ENCODE measurements around the gene C11orf24.
"Not testable (repeated sequence)": the region's sequence is repeated elsewhere in the genome, so short reads cannot be mapped to it uniquely, and the experiment has no call there.

Gene C11orf24

GRCh38 chr11:68269414-68270081 is 2.2 kb downstream of the C11orf24 start:
- DNase-seq, result no peak

DNA sequence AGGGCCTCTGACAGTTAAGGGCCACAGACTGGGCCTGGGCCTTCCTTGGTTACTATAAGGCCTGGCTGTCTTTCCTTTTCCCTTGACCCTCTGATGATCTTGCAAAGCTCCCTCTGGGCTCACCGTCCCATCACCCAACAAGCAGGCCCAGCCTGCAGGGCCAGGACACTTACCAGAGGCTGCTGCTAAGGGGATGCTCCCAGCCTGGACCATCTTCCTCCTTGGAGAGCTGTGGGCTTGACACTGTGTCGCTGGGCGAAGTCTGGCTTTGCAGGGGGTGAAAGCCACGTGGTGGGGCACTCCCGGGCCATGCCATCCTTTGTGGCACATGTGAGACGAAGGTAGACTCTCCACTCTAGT is 3.9 kb downstream of the C11orf24 start:
- DNase-seq, result no peak

GRCh38 chr11:68266936-68267880 is 4.6 kb downstream of the C11orf24 start:
- DNase-seq, result no peak

DNA sequence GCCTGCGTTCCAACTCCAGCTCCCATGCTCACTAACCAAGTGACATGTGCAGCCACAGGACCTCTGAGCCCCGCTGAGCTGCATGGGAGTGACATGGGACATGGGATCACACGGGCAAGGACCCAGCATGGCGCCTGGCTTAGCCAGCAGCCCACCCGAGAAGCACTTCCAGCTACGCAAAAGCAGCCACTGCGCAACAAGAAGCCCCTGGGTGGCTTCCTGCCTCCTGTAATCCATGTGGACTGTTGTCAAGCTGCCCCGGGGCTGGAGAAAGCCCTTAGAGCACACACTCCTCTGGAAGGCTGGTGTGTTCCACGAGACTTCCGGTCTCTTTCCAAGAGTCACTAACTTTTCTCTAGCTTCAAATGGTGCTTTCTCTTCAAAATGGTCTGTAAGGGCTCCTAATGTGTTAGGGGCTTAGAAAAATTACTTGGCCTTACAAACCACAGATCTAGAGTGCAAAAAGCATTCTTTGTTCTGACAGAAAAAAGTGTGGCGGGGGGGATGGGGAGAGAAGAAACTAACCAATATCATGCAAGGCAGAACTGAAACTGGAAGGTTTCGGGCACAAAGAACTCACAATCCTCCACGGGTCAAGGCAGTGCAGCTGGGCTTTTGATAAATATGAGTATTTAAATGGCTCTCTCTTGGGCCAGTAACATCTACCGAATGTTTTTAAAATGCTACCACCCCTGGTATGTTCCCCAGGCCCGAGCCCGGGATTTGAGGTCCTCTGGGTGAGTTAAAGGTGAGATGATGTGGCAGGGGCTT is 5.5 kb downstream of the C11orf24 start:
- DNase-seq, result no peak

DNA sequence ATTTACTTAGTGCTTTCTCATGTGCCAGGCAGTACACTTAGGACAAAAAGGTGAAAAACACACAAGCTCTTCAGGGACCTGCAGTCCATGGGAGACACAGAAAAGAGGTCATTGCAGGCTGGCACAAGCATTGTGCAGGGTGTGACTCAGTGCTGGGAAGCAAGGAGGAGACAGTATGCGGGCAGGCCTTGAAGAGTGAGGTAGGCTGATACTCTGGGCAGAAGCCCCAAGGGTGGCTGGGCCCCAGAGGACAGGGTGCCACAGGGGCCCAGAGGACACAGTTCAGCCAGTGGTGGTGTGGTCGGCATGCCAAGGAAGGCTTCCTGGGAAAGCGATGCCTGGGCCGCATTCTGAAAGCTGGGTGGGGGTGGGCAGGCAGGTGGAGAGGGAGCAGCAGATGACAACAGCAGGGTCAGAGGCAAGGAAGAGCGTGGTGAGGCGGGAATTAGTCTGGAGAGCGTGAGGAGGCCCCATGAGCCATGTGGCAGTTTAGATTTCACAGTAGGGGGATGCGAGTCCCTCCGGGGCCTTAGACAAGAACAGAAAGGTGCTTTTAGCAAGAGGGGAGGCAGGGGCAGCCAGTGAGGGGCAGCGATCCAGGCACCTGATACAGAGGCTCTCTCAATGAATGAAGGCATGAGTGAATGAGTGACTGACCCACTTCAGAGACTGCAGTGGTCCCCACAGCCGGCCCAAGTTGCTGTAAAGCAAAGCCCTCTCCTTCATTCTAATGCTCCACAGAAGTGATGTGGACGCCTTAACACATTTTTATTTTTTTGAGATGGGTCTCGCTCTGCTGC is 6.8 kb downstream of the C11orf24 start:
- DNase-seq, result no peak

DNA sequence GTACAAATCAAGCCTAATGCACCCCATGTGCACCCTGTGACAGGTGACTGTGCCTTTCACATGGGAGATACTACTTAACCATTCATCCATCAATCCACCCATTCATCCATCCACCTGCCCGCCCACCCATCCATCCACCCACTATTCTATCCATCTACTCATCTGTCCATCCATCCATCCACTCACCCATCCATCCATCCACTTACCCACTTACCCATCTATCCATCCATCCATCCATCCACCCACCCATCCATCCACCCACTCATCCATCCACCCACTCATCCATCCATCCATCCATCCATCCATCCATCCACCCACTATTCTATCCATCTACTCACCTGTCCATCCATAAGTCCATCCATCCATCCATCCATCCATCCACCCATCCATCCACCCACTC is 7.5 kb downstream of the C11orf24 start:
- DNase-seq, result no peak

GRCh38 chr11:68263444-68264035 is 8.2 kb downstream of the C11orf24 start:
- DNase-seq, result no peak

GRCh38 chr11:68262544-68262827 is 9.3 kb downstream of the C11orf24 start:
- DNase-seq, result no peak

DNA sequence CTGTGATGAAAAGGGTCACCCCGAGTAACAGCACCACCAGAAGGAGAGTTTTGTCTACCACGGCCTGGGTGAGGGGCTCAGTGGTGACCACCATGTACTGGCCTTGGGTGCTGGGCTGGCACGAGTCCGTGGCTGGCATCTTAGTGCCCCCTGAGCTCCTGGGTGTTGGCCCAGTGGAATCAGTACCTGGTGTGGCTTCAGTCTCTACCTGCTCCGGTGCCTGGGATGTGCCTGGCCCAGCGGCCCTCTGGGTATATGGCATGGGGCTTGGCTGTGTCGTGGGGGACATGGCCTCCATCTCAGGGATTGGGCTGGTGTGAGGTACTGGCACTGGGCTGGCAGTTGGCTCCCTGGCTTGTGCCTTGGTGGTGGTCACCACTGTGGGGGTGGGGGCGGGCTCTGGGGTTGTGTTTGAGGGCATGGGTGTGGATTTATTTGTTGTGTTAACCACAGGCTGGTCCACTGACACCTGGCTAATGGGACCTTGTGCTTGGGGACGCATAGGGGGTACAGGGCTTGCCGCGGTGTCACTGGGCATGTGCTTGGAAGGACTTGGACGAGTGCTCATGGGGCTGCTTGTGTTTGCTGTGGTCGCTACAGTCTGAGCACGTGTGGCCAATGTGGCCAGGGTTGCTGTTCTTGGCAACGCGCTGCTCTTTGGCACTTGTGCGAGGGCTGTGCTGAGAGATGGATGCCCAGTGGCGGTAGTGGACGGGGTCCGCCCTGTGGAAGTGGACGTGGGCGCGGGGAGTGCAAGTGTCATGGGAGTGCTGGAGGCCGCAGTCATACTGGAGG is 9.8 kb downstream of the C11orf24 start:
- no peak for DNase-seq

GRCh38 chr11:68261006-68261405 is 10.8 kb downstream of the C11orf24 start:
- DNase-seq, result no peak

GRCh38 chr11:68260484-68260883 is 11.3 kb downstream of the C11orf24 start:
- no peak for DNase-seq

DNA sequence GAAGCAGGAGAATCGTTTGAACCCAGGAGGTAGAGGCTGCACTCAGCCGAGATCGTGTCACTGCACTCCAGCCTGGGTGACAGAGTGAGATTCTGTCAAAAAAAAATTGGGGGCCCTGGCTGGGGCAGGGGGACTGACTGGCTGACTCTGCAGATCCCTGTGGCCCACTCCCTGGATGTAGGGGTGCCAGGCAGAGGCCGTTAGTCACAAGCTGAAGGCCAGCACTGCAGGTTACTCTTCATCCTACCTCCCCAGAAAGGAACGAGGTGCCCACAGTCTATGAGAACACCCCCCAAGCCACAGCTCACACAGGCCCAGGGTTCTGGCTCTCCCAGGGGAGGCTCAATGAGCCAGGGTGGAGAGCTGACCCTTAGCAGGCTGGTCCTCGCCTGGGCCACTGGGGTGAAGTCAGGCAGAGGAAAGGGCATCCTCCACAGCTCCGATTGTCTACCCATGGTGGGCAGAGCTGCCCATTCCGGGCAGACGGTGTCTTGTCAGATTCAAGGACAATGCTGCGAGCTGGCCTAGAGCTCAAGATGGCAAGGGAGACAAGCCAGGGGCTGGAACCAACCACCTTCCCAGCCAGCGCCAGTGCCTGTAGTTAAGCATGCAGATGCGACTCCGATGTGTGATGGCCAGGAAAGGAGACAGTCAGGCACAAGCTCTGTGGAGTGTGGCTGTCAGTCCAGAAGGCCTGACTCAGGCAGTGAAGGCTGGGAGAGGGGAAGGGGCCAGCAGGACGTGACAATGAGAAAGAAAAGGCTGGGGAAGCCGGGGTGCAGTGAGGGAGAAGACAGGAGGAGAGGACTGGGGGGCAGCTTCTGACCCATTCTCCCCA is 12.4 kb downstream of the C11orf24 start:
- no peak for DNase-seq

DNA sequence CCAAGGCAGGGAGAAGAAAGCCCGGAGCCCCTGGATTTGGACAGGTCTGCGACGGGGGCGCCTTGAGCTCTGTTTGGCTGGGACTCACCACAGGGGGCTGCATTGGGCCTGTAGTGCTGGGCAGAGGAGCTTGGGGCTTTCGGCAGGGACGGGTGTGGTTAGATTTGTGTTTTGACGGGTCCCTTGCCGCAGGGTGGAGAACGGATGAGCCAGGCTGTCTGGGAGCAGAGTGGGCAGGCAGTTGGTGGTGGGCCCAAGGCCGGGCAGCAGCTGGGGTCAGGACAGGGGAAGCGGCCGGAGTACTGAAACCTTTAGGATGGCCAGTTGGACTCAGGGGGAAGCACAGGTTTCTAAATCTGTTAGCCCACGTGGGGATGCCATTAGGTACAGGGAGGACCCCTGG is 13.4 kb downstream of the C11orf24 start:
- no peak for DNase-seq

DNA sequence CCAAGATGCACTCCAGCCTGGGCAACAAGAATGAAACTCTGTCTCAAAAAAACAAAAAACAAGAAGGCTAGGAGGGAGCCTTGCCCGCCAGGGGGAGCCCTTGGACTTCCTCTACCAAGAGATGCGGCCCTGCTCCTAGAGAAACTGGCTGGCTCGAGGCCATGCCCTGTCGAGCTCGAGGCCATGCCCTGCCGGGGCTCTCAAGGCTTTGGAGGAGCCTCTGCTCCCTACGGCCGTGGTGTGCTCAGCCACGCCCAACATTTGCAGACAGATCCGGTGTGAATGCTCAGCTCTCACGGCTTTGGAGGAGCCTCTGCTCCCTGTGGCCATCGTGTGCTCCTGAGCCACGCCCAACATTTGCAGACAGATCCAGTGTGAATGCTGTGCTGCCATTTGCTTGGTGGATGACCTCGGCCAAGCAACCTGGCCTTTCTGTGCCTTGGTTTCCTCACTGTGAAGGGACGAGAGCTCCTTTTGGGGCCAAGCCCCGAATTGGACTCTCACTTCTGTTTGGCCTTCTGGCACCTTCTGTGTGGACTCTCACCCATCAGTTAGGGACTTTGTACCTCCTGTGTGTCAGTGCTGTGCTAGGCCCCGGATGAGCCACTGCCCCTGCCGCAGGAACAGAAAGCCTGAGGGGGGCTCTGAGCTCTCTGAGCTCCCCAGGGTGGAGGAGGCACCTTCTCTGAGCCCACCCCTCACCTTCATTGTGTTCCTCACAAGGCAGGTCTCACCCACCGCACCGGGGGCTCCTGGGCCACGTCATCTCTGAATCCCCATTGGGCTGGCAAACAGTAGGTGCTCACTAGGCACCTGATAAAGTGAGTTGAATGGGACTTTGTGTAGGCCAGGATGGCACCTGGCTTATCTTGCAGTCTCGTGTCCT is 14.1 kb downstream of the C11orf24 start:
- peak; percentile 96 for DNase-seq

DNA sequence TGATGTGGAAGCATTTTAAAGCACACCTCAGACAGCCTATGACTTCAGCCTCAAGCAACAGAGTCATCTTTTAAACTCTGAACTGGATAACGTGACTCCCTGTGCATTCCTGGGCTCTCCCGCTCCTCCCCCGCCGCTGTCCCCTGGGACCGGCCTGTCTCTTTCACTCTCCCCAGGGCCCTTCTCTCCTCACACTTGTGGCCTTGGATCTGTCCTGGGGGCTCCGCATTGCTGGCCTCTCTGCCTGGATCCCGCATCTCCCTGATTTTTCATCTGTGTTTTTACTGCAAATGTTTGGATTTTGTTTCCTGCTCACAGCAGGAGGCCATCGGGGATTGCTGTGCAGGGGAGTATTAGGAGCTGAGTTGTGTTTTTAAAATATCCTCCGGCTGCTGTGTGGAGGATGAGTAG is 15.4 kb downstream of the C11orf24 start:
- no peak for DNase-seq

DNA sequence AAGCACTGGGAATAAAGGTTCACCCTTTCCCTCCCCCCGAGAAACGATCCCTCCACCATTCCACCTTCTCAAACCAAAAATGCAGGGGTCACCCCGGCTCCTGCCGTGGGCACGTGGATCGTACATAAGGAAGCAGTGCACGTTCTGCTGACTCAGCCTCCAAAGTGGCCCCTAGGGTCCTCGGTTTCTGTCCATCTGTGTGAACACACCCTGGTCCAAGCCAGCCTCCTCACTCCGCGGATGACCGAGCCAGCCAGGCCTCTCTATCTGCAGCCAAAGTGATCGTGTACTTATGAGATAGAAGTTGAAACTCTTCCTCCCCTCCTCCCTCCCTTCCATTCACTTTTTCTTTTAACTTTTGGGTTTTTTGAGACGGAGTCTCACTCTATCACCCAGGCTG is 16.2 kb downstream of the C11orf24 start:
- no peak for DNase-seq

DNA sequence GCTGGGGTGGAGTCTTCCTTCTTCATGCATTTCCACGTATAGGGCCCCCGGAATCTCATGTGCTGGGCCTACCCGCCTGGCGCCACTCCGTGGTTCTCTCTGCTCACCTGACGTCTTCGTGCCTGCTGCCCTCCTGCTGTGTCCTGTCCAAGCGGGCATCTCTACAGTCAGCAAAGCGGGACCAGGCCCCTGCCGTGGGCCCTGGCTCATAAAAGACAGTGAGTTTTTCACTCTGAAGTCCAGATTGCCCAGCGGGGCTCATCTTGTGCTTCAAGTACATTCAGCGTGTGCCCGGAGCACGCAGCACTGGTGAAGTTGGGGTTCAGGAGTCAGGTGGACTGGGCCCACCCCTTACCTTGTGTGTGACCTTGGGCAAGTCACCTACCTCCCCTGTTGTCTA is 17.4 kb downstream of the C11orf24 start:
- DNase-seq, result no peak

DNA sequence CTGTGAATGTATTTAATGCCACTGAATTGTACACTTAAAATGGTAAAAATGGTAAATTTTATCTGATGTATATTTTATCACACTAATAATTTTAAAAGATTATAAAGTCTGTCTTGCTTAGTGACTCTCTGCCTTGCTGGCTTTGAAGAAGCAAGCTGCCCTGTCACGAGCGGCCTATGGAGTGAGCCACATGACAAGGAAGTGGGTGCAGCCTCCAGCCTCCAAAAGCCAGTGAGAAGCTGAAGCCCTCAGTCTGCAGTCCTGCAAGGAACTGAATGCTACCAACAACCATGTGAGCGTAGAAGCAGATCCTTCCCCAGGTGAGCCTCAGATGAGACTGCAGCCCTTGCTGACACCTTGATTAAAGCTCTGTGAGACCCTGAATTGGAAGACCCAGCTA is 20.0 kb downstream of the C11orf24 start:
- no peak for DNase-seq

DNA sequence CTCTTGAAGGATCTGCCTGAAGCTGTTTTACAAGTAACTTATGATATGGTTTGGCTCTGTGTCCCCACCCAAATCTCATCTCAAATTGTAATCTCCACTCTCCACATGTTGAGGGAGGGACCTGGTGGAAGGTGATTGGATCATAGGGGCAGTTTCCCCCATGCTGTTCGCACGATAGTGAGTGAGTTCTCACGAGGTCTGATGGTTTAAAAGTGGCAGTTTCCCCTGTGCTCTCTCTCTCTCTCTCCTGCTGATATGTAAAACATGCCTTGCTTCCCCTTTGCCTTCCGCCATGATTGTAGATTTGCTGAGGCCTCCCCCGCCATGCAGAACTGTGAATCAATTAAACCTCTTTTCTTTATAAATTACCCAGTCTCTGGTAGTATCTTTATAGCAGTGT is 26.9 kb downstream of the C11orf24 start:
- not testable (repeated sequence) for DNase-seq

DNA sequence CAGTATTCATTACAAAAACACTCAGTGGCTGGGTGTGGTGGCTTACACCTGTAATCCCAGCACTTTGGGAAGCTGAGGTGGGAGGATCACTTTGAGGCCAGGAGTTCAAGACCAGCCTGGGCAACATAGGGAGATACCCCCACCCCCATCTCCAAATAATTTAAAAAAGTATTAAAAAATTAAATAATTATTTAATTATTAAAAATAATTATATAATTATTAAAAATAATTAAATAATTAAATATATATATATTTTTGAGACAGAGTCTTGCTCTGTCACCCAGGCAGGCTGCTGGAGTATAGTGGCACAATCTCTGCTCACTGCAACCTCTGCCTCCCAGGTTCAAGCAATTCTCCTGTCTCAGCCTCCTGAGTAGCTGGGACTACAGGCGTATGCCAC is 27.9 kb downstream of the C11orf24 start:
- not testable (repeated sequence) for DNase-seq

Measured in activated T-cell treated with anti-CD3 and anti-CD28 coated beads, Interleukin-2, amount 50 U/mL, for 48 hours (primary cell).